OCI-LY3 (cell line): ENCODE data around the gene SLFNL1.

Source experiments
- EZH2phosphoT487 ChIP-seq: fragments of 200-600 bp; shearing (Covaris generic); IDR thresholded peaks from 2 replicates; pipeline ENCODE4 v1.6.1; 2018; ENCODE audit warnings: antibody characterized with exemption, mixed run types, low read depth
- TF ChIP-seq, protein P1 (sequence below): fragments of 200-600, 300-600 bp; sonication (generic); IDR thresholded peaks from 2 replicates; pipeline ENCODE4 v1.5.1; 2014; ENCODE audit warnings: antibody characterized with exemption, low read length, low read depth

DNA sequence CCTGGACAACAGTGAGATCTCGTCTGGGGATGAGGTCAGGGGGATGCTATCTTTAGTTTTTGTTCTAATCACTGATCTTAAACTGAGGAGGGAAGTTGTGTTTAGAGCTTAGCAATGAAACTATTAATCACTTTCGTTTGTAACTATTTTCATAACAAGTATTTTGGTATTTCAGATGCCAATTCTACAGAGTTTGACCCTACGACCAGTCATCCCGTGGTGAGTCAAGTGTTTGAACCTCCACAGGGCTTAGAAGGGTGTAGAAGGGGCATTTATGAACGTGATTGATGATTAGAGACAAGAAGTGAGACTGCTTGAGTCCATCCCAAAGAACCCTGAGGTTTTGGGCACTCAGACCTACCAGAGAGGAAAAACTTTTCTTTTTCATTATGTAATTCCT lies 15.6 kb downstream of the SLFNL1 start:
- TF ChIP-seq, protein P1, sequence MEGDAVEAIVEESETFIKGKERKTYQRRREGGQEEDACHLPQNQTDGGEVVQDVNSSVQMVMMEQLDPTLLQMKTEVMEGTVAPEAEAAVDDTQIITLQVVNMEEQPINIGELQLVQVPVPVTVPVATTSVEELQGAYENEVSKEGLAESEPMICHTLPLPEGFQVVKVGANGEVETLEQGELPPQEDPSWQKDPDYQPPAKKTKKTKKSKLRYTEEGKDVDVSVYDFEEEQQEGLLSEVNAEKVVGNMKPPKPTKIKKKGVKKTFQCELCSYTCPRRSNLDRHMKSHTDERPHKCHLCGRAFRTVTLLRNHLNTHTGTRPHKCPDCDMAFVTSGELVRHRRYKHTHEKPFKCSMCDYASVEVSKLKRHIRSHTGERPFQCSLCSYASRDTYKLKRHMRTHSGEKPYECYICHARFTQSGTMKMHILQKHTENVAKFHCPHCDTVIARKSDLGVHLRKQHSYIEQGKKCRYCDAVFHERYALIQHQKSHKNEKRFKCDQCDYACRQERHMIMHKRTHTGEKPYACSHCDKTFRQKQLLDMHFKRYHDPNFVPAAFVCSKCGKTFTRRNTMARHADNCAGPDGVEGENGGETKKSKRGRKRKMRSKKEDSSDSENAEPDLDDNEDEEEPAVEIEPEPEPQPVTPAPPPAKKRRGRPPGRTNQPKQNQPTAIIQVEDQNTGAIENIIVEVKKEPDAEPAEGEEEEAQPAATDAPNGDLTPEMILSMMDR: no peak
- no peak for TF ChIP-seq EZH2phosphoT487
